ENCODE measurements around the gene TMOD1. TPM values are rescaled to one million over a fixed set of nuclear protein-coding genes. Genes with fewer than 3 reads are reported as not detected.

The TMOD1 gene
- total RNA-seq, 1 experiment from 2014 or later, result 1.0 TPM

GRCh38 chr9:97508852-97509251 is 7.4 kb downstream of the TMOD1 start:
- no peak overlapping the region for H3K27ac Mint-ChIP-seq
- no peaks in the 10 kb centered on the region for H3K27me3 Mint-ChIP-seq (ENCODE audit: low read depth)
- no peak overlapping the region for H3K4me3 Mint-ChIP-seq
- no peaks in the 10 kb centered on the region for H3K9me3 Mint-ChIP-seq
- peaks cover 9% of the 10 kb centered on the region for H3K4me1 Mint-ChIP-seq
- DNase-seq (ENCODE audit: low spot score) (no peak), ATAC-seq (no peak)
- no peaks in the 10 kb centered on the region for H3K36me3 Mint-ChIP-seq
- TF ChIP-seq ERG (CRISPR knock-in tag; IDR thresholded peaks at IDR 0.05), result no peak
- TF ChIP-seq FOXP1 (CRISPR knock-in tag; IDR thresholded peaks at IDR 0.05; ENCODE audit: borderline replicate concordance), result no peak
- ChIA-PET POLR2A (no interaction called here), CTCF (interaction anchor here (1.4 kb wide), 1 partner anchor 90 kb away, joined by 4 read pairs; no protein-coding TSS in a partner anchor)

GRCh38 chr9:97510797-97511654 is 9.6 kb downstream of the TMOD1 start:
- no peaks in the 10 kb centered on the region for H3K9me3 Mint-ChIP-seq
- ChIA-PET POLR2A (interaction anchor here (0.6 kb wide), 1 partner anchor 1945 kb away, joined by 3 read pairs; no protein-coding TSS in a partner anchor), CTCF (interaction anchor here (0.7 to 1.2 kb wide), 4 partner anchors 9 to 88 kb away, joined by 3 to 5 read pairs (median 3); no protein-coding TSS in a partner anchor)
- no peak for TF ChIP-seq FOXK1 (CRISPR knock-in tag; IDR thresholded peaks at IDR 0.05)
- TF ChIP-seq TCF7 (CRISPR knock-in tag; IDR thresholded peaks at IDR 0.05; ENCODE audit: low read depth), result no peak
- TF ChIP-seq ERG (CRISPR knock-in tag; IDR thresholded peaks at IDR 0.05), result no peak
- no peak for TF ChIP-seq ZNF232 (CRISPR knock-in tag; IDR thresholded peaks at IDR 0.05)
- TF ChIP-seq FOXJ3 (CRISPR knock-in tag; IDR thresholded peaks at IDR 0.05; ENCODE audit: borderline replicate concordance), result no peak
- TF ChIP-seq TEAD4 (CRISPR knock-in tag; IDR thresholded peaks at IDR 0.05), result no peak
- TF ChIP-seq MYBL2 (CRISPR knock-in tag; IDR thresholded peaks at IDR 0.05), result no peak
- no peak for TF ChIP-seq RORB (CRISPR knock-in tag; IDR thresholded peaks at IDR 0.05)
- no peak for TF ChIP-seq ZNF138 (CRISPR knock-in tag; conservative IDR thresholded peaks at IDR 0.05)
- no peak for TF ChIP-seq ESRRA (CRISPR knock-in tag; IDR thresholded peaks at IDR 0.05; ENCODE audit: borderline replicate concordance)
- TF ChIP-seq JAZF1 (CRISPR knock-in tag; IDR thresholded peaks at IDR 0.05), result no peak
- no peaks in the 10 kb centered on the region for H3K27me3 Mint-ChIP-seq (ENCODE audit: low read depth)
- H3K4me3 Mint-ChIP-seq, result no peak overlapping the region
- peaks cover under 1% of the 10 kb centered on the region; the same call in 1 of the 2 replicates for H3K4me1 Mint-ChIP-seq
- no peak overlapping the region for H3K27ac Mint-ChIP-seq
- no peak for DNase-seq (ENCODE audit: low spot score)
- H3K36me3 Mint-ChIP-seq, result no peaks in the 10 kb centered on the region
- no peak for ATAC-seq

- TF ChIP-seq ZNF671 (CRISPR knock-in tag; IDR thresholded peaks at IDR 0.05), result no peak
- TF ChIP-seq ZNF416 (CRISPR knock-in tag; IDR thresholded peaks at IDR 0.05), result no peak
- no peak for TF ChIP-seq SMAD3 (CRISPR knock-in tag; IDR thresholded peaks at IDR 0.05; ENCODE audit: borderline replicate concordance)
- no peak for TF ChIP-seq ZNF512 (CRISPR knock-in tag; IDR thresholded peaks at IDR 0.05; ENCODE audit: borderline replicate concordance)
- TF ChIP-seq CDX4 (CRISPR knock-in tag; IDR thresholded peaks at IDR 0.05; ENCODE audit: borderline replicate concordance), result no peak
- no peak for TF ChIP-seq USF1 (CRISPR knock-in tag; IDR thresholded peaks at IDR 0.05)
- no peak for TF ChIP-seq HMGXB4 (CRISPR knock-in tag; IDR thresholded peaks at IDR 0.05)
- ChIA-PET CTCF (interaction anchor here (1.0 kb wide), 1 partner anchor 87 kb away, joined by 3 read pairs; no protein-coding TSS in a partner anchor), POLR2A (interaction anchor here (0.6 kb wide), 1 partner anchor 1946 kb away, joined by 3 read pairs; no protein-coding TSS in a partner anchor)
- no peak overlapping the region for H3K4me3 Mint-ChIP-seq
- H3K27me3 Mint-ChIP-seq (ENCODE audit: low read depth), result no peaks in the 10 kb centered on the region
- H3K27ac Mint-ChIP-seq, result no peak overlapping the region
- H3K4me1 Mint-ChIP-seq, result peaks cover 8% of the 10 kb centered on the region
- no peaks in the 10 kb centered on the region for H3K36me3 Mint-ChIP-seq
- DNase-seq (ENCODE audit: low spot score) (no peak), ATAC-seq (no peak)
- no peaks in the 10 kb centered on the region for H3K9me3 Mint-ChIP-seq
These were observed 10.4 kb downstream of the TMOD1 start for GRCh38 chr9:97511655-97512427.

Measured in WTC11 (cell line).